Activated gamma-delta T cell (primary cell): ENCODE data around the gene ABI3.
A peak's percentile ranks its signal among the peaks of the same experiment; 100 is the strongest.

Source experiments
- DNase-seq: peaks from one replicate; lab custom pipeline; 2025; lab: John Stamatoyannopoulos, UW

Gene ABI3

GRCh38 chr17:49225554-49226236 is 15.2 kb downstream of the ABI3 start:
- DNase-seq = no peak

DNA sequence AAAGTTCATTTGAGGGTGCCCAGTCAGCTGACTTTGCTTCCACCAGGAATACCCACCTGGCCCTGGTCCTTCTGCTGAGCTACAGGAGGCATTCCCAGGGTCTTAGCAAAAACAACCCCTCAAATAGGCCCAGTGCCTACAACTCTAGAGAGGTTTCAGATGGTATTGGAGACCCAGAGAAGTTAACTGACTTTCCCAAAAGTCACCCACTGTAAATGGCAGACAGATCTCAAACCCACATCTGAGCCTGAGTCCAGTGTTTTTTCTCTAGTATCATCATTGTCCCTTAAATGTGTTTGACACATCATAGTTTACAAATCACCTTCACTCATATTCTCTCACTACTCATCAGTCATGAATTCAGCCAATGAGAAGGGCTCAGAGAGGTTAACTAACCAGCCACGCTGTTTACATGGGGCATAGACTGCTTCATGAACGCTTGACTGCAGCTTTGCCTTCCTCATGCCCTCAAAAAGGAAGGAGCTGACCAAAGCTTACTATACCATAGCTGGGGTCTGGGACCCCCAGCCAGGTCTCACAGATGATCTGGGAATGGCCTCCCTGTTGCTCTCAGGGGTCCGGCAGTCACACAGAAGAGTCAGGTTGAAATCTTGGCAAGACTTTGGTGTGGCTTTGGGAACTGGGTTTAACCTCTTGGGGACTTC is 16.4 kb downstream of the ABI3 start:
- DNase-seq = no peak

GRCh38 chr17:49227436-49228261 is 17.1 kb downstream of the ABI3 start:
- DNase-seq = no peak

- DNase-seq = no peak
These were observed 18.7 kb downstream of the ABI3 start for GRCh38 chr17:49229076-49229804.

- no peak for DNase-seq
These were observed 19.5 kb downstream of the ABI3 start for GRCh38 chr17:49229805-49230600.

DNA sequence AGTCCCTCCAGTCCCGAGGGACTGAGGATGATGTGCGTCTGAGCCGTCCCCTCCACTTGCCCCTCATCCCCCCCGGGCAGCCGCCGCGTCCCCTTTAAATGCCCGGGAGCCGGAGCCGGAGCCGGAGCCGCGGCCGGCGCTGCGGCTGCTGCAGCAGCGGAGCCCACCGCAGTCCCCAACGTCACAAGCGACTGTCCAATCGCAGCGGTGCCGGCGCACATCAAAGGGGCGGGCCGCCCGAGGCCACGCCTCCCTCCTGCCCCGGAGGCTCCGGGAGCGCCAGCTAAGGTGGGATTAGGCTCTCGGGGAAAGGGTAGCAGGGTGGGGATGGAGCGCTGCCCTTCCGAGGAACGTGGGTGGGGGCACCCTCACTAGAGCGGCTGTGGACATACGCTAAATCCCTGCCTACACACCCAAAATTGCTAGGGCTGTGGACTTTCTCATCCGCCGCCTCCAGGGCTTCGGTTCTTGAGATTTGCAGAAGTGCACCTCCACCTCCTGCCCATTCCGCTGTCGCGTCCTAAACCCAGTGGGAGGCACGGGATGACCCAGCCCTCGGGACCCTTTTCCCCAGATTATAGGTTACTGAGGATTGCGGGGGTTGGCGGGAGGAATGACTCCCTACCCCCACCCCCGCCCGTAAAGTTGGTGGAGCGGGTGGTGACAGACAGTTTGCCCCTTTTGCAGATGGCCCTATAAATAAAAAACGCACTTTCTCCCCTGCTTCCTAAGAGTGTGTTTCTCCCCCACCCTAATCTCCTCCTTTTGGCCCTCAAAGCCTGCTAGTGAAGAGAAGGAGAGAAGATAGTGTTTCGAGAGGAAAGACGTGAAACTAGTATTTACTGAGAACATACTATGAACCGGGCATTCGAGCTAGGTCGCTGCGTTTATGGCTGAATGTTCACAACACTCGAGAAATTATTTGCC is 20.4 kb downstream of the ABI3 start, which contains the start of gene PHOSPHO1:
Gene PHOSPHO1, minus strand, starts transcription at position 152 of the 927 bp plus-strand sequence. CDS start 4,096 bp downstream, outside the sequence.
- peak; percentile 79 for DNase-seq

DNA sequence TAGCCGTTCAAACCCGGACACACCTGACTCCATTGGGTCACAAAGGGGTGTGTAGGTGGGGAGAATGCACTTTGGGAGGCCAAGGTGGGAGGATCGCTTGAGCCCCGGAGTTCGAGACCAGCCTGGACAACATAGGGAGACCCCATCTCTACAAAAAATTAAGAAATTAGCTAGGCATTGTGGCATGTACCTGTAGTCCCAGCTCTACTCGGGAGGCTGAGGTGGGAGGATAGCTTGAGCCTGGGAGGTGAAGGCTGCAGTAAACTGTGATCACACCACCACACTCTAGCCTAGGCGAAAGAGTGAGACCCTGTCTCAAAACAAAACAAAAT is 21.0 kb downstream of the ABI3 start:
- DNase-seq = no peak

DNA sequence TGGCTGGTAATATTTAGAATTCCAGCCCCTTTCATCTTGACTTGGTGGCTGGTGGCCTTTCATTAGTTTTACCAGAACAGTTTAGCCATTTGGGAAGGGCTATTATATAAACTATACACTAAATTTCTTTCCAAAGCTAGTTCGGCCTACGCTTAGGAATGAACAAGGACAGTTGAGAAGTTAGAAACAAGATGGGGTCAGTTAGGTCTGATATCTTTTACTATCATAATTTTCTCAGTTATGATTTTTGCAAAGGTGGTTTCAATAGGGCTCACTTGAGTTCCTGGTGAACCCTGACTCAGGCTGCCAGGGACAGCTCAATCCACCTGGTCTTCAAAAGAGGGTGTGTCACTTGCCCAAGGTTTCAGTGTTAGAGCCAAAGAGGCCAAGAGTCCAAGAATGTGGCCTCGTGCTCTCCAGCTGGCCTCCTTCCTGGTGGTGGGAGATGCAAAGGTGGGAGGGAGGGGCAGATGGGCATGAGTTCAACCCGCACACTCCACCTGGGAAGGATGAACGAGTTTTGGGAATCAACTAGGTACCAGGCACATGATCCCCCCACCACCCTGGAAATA is 24.1 kb downstream of the ABI3 start:
- DNase-seq = no peak

- no peak for DNase-seq
These were observed 25.4 kb downstream of the ABI3 start for GRCh38 chr17:49235896-49236295.

- DNase-seq = no peak
These were observed 29.5 kb downstream of the ABI3 start for GRCh38 chr17:49239963-49240362.

- no peak for DNase-seq
These were observed 30.1 kb downstream of the ABI3 start for GRCh38 chr17:49240619-49241018.

DNA sequence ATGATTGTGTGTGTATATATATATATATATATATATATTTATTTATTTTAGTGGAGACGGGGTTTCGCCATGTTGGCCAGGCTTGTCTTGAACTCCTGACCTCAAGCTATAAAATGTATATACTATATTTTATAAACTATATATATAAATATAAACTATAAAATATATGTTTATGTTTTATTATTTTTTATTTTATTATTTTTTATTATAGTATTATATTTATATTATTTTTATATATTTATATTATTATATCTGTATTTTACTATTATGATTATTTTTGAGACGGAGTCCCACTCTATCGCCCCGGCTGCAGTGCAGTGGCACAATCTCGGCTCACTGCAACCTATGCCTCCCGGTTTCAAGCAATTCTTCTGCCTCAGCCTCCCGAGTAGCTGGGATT is 30.5 kb downstream of the ABI3 start:
- no peak for DNase-seq

DNA sequence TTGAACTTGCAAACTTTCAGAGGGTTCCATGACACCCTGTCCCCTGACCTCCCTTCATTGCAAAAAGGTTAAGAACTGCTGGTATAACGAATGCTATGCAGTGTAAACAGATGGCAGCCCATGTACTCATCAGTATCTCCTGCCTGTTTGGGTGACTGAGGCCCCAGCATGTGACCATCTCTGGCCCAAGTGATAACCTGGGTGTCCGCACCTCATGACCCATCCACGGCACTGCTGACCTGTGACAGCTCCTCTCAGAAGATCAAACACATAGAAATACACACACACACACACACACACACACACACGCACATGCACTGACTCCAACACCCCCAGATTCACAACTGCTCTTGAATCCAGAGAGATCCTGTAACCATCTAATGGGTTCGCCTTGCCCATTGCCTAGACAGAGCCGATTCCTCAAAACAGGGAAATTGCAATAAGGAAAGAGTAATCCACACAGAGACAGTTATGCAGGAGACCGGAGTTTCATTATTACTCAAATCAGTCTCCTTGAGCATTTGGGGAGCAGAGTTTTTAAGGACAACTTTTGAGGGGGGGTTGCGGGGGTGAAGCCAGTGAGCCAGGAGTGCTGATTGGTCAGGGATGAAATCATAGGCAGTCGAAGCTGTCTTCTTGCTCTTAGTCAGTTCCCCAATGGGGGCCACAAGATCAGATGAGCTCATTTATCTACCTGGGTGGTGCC is 31.3 kb downstream of the ABI3 start:
- no peak for DNase-seq

- no peak for DNase-seq
These were observed 32.3 kb downstream of the ABI3 start for GRCh38 chr17:49242813-49243212.

DNA sequence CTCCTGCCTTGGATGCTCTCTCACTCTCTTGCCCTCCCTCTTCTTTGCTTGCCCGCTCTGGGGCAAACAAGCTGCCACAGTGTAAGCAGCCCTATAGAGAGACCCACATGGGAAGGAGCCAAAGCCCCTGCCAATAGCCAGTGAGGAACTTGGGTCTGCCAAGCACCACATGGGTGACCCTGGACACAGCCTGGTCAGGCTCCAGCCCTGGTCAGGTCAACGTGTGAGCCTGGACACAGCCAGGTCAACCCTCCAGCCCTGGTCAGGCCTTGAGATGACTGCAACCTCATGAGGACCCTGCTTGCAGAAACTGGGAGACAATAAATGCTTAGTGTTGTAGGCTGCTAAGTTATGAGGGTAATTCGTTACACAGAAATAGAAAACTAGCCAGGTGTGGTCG is 34.3 kb downstream of the ABI3 start:
- no peak for DNase-seq

DNA sequence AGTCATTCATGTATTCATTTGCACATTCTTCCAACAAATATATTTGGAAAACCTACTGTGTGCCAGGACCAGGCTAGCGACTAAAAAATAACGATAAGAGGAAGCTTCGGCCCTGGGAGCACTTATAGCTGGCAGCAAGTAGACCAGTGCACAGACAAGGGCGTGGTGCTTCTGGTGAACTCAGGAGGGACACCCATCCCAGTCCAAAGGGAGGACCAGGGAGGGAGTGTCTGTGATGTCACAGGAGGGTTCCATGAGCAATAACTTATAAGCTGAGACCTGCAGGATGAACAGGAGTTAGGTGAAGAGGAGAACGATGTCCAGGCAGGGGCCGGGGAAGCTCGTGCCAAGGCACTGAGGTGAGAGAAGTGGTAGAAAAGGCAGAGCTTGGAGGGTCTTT is 37.4 kb downstream of the ABI3 start:
- DNase-seq = no peak

DNA sequence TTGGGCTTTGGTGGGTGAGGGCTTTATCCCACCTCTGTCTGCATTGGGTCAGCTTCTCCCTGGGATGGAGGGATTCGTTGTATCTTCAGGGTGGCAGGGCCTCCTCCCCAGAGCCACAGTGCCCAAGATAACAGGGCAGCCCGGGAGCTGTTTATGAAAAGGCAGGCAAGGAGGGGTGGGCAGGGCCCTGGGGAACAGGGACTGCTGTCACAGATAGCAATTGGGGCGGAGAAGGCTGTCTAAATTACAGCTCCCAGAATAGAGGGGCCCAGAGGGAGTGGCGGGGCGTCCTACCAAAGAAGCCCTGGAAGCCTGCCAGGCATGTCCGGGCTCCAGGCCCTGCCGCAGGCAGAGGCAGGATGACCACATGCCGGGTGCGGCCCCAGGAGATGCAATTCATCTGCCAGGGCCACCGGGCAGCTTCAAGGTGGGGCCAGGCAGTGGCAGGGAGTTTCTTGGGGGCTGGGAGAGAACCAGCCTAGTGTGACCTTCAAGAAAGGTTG is 38.8 kb downstream of the ABI3 start:
- no peak for DNase-seq

DNA sequence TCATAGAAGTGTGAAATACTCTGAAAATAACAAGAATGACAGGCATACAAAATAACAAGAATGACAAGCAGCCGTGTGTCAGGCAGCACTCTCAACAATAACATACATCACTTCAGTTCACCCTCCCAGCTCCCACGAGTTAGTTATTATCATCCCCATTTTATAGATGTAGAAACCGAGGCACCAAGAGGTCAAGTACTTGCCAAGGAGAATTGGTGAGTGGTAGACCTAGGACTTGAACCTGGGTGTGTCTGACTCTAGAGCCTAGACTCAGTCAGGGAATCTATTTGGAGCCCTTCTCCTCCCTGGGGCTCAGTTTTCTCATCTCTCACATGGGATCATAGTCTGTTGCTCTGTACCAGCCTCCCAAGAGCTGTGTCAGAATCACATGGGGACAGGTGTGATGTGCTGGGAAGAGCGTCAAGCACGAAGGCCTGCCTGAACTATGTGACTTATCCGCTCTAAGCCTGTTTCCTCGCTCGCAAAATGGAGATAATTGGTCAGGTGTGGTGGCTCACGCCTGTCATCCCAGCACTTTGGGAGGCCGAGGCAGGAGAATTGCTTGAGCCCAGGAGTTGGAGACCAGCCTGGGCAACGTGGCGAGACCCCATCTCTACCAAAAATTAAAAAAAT is 39.5 kb downstream of the ABI3 start:
- DNase-seq = no peak
